HepG2 (cell line): Measurements from ENCODE around the gene F2RL2. TPM values are rescaled to one million over a fixed set of nuclear protein-coding genes. Genes with fewer than 3 reads are reported as not detected.

Experiments
- ATAC-seq: fragments of 200-7000 bp; cut with Tn5 transposase; 3 replicates; pipeline ENCODE4 v1.9.1; 2020; ENCODE audit warnings: mild to moderate bottlenecking, moderate library complexity
- BruUV-seq: library from RNA; stranded (reverse); fragments of 400-500 nt; replicated peaks from 2 replicates; lab custom pipeline; 2021; lab: Mats Ljungman, UMichigan
- CTCF ChIA-PET: fragments of 300-600 bp; formaldehyde crosslinking; extraction: SDS; loops from one replicate; lab custom pipeline; 2021; ENCODE audit warnings: low total read pairs, inconsistent platforms, low intra/inter-chr PET ratio; lab: Yijun Ruan, JAX
- POLR2A ChIA-PET: fragments of 350-600 bp; sonication (Branson Sonifier 250); formaldehyde crosslinking; loops from one replicate; lab custom pipeline; 2020; ENCODE audit warnings: antibody characterized with exemption, inconsistent platforms; lab: Yijun Ruan, JAX
- DNase-seq: peaks from one replicate; pipeline ENCODE4 v3.0.0-alpha.2; 2015; ENCODE audit warnings: low spot score
- FAIRE-seq: peaks from 3 replicates; lab custom pipeline; 2011; peaks lifted over from hg19 to GRCh38; lab: Jason Lieb, UNC
- H2AFZ ChIP-seq: one replicate; pipeline ENCODE4 v1.6.1; 2011; ENCODE audit warnings: low read length, inconsistent platforms
- H3K27ac ChIP-seq: fragments of 300-600 bp; 3 replicates; pipeline ENCODE4 v1.8.0; 2011; ENCODE audit warnings: mixed run types, mild to moderate bottlenecking, mixed read lengths, low read length, inconsistent platforms; ENCODE audit not compliant: insufficient read depth; ENCODE audit errors: extremely low read length
- H3K27me3 ChIP-seq, 2 experiments: fragments of 200-600 bp in 1 of 2; 2 replicates in 1 of 2; 3 replicates in 1 of 2; pipeline versions ENCODE4 v1.6.0 to v1.8.0; 2011; ENCODE audit warnings: low read length in 2 of 2, mild to moderate bottlenecking in 2 of 2, moderate library complexity in 2 of 2, inconsistent platforms in 1 of 2; ENCODE audit not compliant: insufficient read depth in 2 of 2, control insufficient read depth in 1 of 2
- H3K36me3 ChIP-seq, 2 experiments: fragments of 200-600 bp in 1 of 2; replicated peaks in 1 of 2; 2 replicates in 1 of 2; 3 replicates in 1 of 2; pipeline versions ENCODE4 v1.5.1 to v1.8.0; 2011; ENCODE audit warnings: low read length in 2 of 2, inconsistent platforms in 1 of 2; ENCODE audit not compliant: insufficient read depth in 2 of 2, control insufficient read depth in 1 of 2
- H3K4me1 ChIP-seq: 2 replicates; pipeline ENCODE4 v1.5.1; 2012; ENCODE audit warnings: low read length, inconsistent platforms; ENCODE audit not compliant: insufficient read depth
- H3K4me2 ChIP-seq: 2 replicates; pipeline ENCODE4 v1.6.0; 2011; ENCODE audit warnings: low read depth, low read length, inconsistent platforms
- H3K4me3 ChIP-seq, 3 experiments: fragments of 200-600 bp in 1 of 3; sonication (generic), shearing (Covaris generic) in 1 of 3; replicated peaks in 1 of 3; 2 replicates each; pipeline ENCODE4 v1.5.1; 2011 to 2016; ENCODE audit warnings: low read length in 3 of 3, inconsistent platforms in 2 of 3, low read depth in 2 of 3, mild to moderate bottlenecking in 2 of 3, control low read depth in 1 of 3, mixed read lengths in 1 of 3; ENCODE audit not compliant: insufficient read depth in 1 of 3
- H3K79me2 ChIP-seq: one replicate; pipeline ENCODE4 v1.6.1; 2011; ENCODE audit warnings: low read length, inconsistent platforms; ENCODE audit not compliant: insufficient read depth
- H3K9ac ChIP-seq: 2 replicates; pipeline ENCODE4 v1.6.0; 2011; ENCODE audit warnings: mild to moderate bottlenecking, low read depth, low read length, inconsistent platforms; ENCODE audit not compliant: insufficient read depth
- H3K9me3 ChIP-seq: 2 replicates; pipeline ENCODE4 v1.5.1; 2012; ENCODE audit warnings: mild to moderate bottlenecking, low read length
- H4K20me1 ChIP-seq: 2 replicates; pipeline ENCODE4 v1.6.0; 2011; ENCODE audit warnings: inconsistent platforms, mild to moderate bottlenecking, low read length, moderate library complexity; ENCODE audit not compliant: insufficient read depth
- ATF1 ChIP-seq: IDR thresholded peaks from 2 replicates; pipeline ENCODE4 v1.6.1; 2016; ENCODE audit warnings: mild to moderate bottlenecking, control low read depth
- CBFB ChIP-seq: sonication (generic); formaldehyde crosslinking; IDR thresholded peaks from 2 replicates; pipeline ENCODE4 v1.4.0; 2020; ENCODE audit warnings: missing genetic modification reagents
- FOXJ3 ChIP-seq: sonication (generic); formaldehyde crosslinking; IDR thresholded peaks from 2 replicates; pipeline ENCODE4 v1.4.0; 2020; ENCODE audit warnings: missing genetic modification reagents, mild to moderate bottlenecking, borderline replicate concordance
- FOXP4 ChIP-seq: sonication (generic); formaldehyde crosslinking; IDR thresholded peaks from 2 replicates; pipeline ENCODE4 v1.4.0; 2020; ENCODE audit warnings: missing genetic modification reagents
- GRHL1 ChIP-seq: sonication (generic); formaldehyde crosslinking; conservative IDR thresholded peaks from 2 replicates; pipeline ENCODE4 v1.8.0; 2022; ENCODE audit warnings: missing genetic modification reagents
- HNRNPUL1 ChIP-seq: fragments of 200-400 bp; formaldehyde crosslinking; IDR thresholded peaks from 2 replicates; pipeline ENCODE4 v1.6.1; 2017; ENCODE audit warnings: low read depth, mild to moderate bottlenecking, low read length, moderate library complexity
- IKZF5 ChIP-seq: IDR thresholded peaks from 2 replicates; pipeline ENCODE4 v1.6.1; 2018; ENCODE audit warnings: missing genetic modification reagents, mild to moderate bottlenecking, missing compliant biosample characterization
- MAFF ChIP-seq: IDR thresholded peaks from 2 replicates; pipeline ENCODE4 v1.6.1; 2011; ENCODE audit warnings: low read depth, low read length, improper control_type of control experiment
- NCOA1 ChIP-seq: sonication (generic); formaldehyde crosslinking; IDR thresholded peaks from 2 replicates; pipeline ENCODE4 v1.9.0; 2021; ENCODE audit warnings: missing genetic modification reagents
- NFE2L1 ChIP-seq: sonication (generic); formaldehyde crosslinking; IDR thresholded peaks from 2 replicates; pipeline ENCODE4 v1.4.0; 2020; ENCODE audit warnings: missing genetic modification reagents, mild to moderate bottlenecking, borderline replicate concordance
- PHB2 ChIP-seq: fragments of 450-650 bp; IDR thresholded peaks from 2 replicates; pipeline ENCODE4 v1.6.1; 2018; ENCODE audit not compliant: partially characterized antibody
- RAD21 ChIP-seq: fragments of 450-650 bp; formaldehyde crosslinking; IDR thresholded peaks from 2 replicates; pipeline ENCODE4 v1.5.0; 2020; ENCODE audit warnings: mild to moderate bottlenecking
- SNAPC5 ChIP-seq: sonication (generic); formaldehyde crosslinking; IDR thresholded peaks from 2 replicates; pipeline ENCODE4 v1.8.1; 2023; ENCODE audit warnings: mild to moderate bottlenecking, missing genetic modification reagents, borderline replicate concordance
- TAF15 ChIP-seq: fragments of 200-400 bp; formaldehyde crosslinking; IDR thresholded peaks from one replicate; pipeline ENCODE4 v1.6.1; 2018; ENCODE audit warnings: mild to moderate bottlenecking, low read depth, low read length; ENCODE audit not compliant: poor library complexity, severe bottlenecking
- TEF ChIP-seq: sonication (generic); formaldehyde crosslinking; IDR thresholded peaks from 2 replicates; pipeline ENCODE4 v1.5.0; 2020; ENCODE audit warnings: missing genetic modification reagents
- ZNF101 ChIP-seq: sonication (generic); formaldehyde crosslinking; IDR thresholded peaks from 2 replicates; pipeline ENCODE4 v1.4.0; 2020; ENCODE audit warnings: mild to moderate bottlenecking, low read depth, missing genetic modification reagents, borderline replicate concordance
- ZNF563 ChIP-seq: sonication (generic); formaldehyde crosslinking; IDR thresholded peaks from 2 replicates; pipeline ENCODE4 v1.8.0; 2022; ENCODE audit warnings: mild to moderate bottlenecking, moderate library complexity, missing genetic modification reagents
- ZNF652 ChIP-seq: IDR thresholded peaks from 2 replicates; pipeline ENCODE4 v1.6.1; 2016; ENCODE audit warnings: low read depth, borderline replicate concordance
- WGBS: methylation state at CpG from one replicate; pipeline ENCODE4 v1.1.6; 2017; ENCODE audit warnings: low lambda C conversion rate; 5-methylcytosine and 5-hydroxymethylcytosine counted together
- in situ Hi-C: cut with HindIII; loops from 2 replicates; pipeline ENCODE4 v1.10.0; 2017; ENCODE audit warnings: low pct_unique_long_range_greater_than_20kb; ENCODE audit not compliant: extremely low pct_ligation_motif_present
- intact Hi-C: fragments of 100-400 bp; cut with micrococcal nuclease; formaldehyde crosslinking; loops from one replicate; pipeline ENCODE4 v1.10.0; 2022; ENCODE audit not compliant: unreplicated experiment
- polyA plus RNA-seq, 8 experiments: library from polyadenylated mRNA; depleted of rRNA in 3 of 8; stranded (reverse) in 7 of 8; unstranded in 1 of 8; fragments of >200 nt; fragmentation: Illumina TruSeq in 4 of 8; extraction: Trizol in 4 of 8; gene quantifications; 2 replicates each; pipeline versions ENCODE4 v1.2.1 to v1.2.3, GENCODE V29; 2011 to 2016; ENCODE audit warnings: low read depth in 4 of 8, missing spikeins in 1 of 8, mixed read lengths in 1 of 8; ENCODE audit not compliant: insufficient read depth in 1 of 8
- total RNA-seq, 5 experiments: library from RNA; depleted of rRNA; stranded (reverse); fragments of >200 nt; fragmentation: Illumina TruSeq; extraction: Trizol; gene quantifications; 2 replicates each; pipeline ENCODE4 v1.2.3, GENCODE V29; 2016; ENCODE audit warnings: low read depth in 1 of 5

The F2RL2 gene
- total and polyA plus RNA-seq, 2 of the 13 experiments (the other 11 are each of a cell fraction or from before 2014, with no cell fraction given) = not detected

GRCh38 chr5:76579166-76579937 lies 43.9 kb downstream of the F2RL2 start (continued):
- TF ChIP-seq GRHL1 = no peak
- TF ChIP-seq SNAPC5 (CRISPR knock-in tag) = no peak
- no peak for TF ChIP-seq TAF15

GRCh38 chr5:76576996-76577395 lies 46.2 kb downstream of the F2RL2 start:
- 91% methylated on average over 4 of the region's 4 CpGs for WGBS
- ChIA-PET POLR2A (no interaction called here), CTCF (no interaction called here)
- Histone ChIP-seq H3K9me3 (no peaks in the 10 kb centered on the region), H3K27me3 (no peaks in the 10 kb centered on the region), H3K27ac (no peak overlapping the region), H3K9ac (no peak overlapping the region), H2AFZ (no peak overlapping the region), H3K4me1 (no peaks in the 10 kb centered on the region), H3K36me3 (peaks cover 2 to 22% of the 10 kb centered on the region in 2 experiments; a peak in 3 of 5 replicates), H3K4me3 (no peak overlapping the region)
- FAIRE-seq (no peak), DNase-seq (no peak)
- intact Hi-C loops = no loop called here
- TF ChIP-seq NFE2L1 (no peak), TEF (CRISPR knock-in tag) (no peak), NCOA1 (no peak), IKZF5 (no peak), RAD21 (CRISPR knock-in tag) (no peak), ZNF563 (CRISPR knock-in tag) (no peak), FOXP4 (CRISPR knock-in tag) (no peak), PHB2 (no peak), ZNF101 (CRISPR knock-in tag) (no peak), MAFF (no peak), ZNF652 (CRISPR knock-in tag) (no peak), CBFB (CRISPR knock-in tag) (no peak), ATF1 (CRISPR knock-in tag) (no peak), FOXJ3 (CRISPR knock-in tag) (no peak), HNRNPUL1 (no peak)
- TF ChIP-seq, all 625 proteins: peak for 0
- no TSS peak for BruUV-seq
- in situ Hi-C loops = no loop called here
- H3K79me2 ChIP-seq = no peaks in the 10 kb centered on the region
- no peaks in the 10 kb centered on the region for H4K20me1 ChIP-seq
- no peak overlapping the region for H3K4me2 ChIP-seq
- ATAC-seq = no peak
